Diencephalon (tissue), 1 donor: ENCODE measurements around the gene THEMIS. TPM values are rescaled to one million over a fixed set of nuclear protein-coding genes. Genes with fewer than 3 reads are reported as not detected.

Source experiments
- small RNA-seq: library from RNA; depleted of rRNA; stranded (forward); fragments of <200 nt; gene quantifications from one replicate; pipeline ENCODE3, GENCODE V24; 2014
- total RNA-seq: library from RNA; depleted of rRNA; stranded (reverse); fragments of >200 nt; gene quantifications from one replicate; pipeline ENCODE4 v1.2.3, GENCODE V29; 2014

THEMIS gene, protein sequence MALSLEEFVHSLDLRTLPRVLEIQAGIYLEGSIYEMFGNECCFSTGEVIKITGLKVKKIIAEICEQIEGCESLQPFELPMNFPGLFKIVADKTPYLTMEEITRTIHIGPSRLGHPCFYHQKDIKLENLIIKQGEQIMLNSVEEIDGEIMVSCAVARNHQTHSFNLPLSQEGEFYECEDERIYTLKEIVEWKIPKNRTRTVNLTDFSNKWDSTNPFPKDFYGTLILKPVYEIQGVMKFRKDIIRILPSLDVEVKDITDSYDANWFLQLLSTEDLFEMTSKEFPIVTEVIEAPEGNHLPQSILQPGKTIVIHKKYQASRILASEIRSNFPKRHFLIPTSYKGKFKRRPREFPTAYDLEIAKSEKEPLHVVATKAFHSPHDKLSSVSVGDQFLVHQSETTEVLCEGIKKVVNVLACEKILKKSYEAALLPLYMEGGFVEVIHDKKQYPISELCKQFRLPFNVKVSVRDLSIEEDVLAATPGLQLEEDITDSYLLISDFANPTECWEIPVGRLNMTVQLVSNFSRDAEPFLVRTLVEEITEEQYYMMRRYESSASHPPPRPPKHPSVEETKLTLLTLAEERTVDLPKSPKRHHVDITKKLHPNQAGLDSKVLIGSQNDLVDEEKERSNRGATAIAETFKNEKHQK
- total RNA-seq = not detected

DNA sequence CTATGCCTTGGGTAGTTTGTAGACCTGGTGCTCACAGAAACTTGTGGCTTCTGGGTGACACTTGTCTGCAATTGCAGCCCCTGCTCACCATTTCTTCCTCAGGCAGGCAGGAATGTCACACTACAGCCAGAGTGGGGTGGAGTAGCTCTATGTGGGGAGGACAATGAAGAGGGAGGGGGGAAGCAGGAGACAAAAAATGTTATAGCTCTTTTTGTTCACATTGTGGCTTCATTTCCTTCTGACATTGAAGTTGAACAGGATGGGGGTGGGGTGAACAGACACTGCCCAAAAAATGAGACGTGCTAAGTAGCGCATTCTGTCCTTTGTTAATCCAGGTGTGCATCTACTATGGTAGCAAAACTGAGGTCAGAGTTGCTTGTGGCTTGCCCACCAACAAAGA lies at the start of gene THEMIS:
TSS of gene THEMIS (minus strand) at position 124 of the 400 bp plus-strand sequence. CDS start 126 bp downstream, outside the sequence.

Small RNA genes lying within 50 kb of the gene (small RNA-seq; reads per million reads assigned to genes)
- gene MRPS17P5 = not detected
